Aorta (tissue), 5 donors: ENCODE results near the gene TRIM42. TPM values are rescaled to one million over a fixed set of nuclear protein-coding genes. Genes with fewer than 3 reads are reported as not detected.
A peak's percentile ranks its signal among the peaks of the same experiment; 100 is the strongest.

Experiments used
- ATAC-seq: fragments of 200-7000 bp; cut with Tn5 transposase; one replicate; pipeline ENCODE4 v1.9.1; 2022; ENCODE audit warnings: moderate library complexity; ENCODE audit not compliant: low FRiP score
- DNase-seq, 2 donors: peaks; one replicate each; pipeline ENCODE4 v3.0.0-alpha.2; 2020
- H3K27ac ChIP-seq, 2 donors: one replicate each; pipeline ENCODE4 v1.5.1; 2013; ENCODE audit warnings: low read length in 2 of 2, mild to moderate bottlenecking in 2 of 2, moderate library complexity in 2 of 2, control low read depth in 1 of 2, inconsistent platforms in 1 of 2, low read depth in 1 of 2
- H3K27me3 ChIP-seq, 2 donors: one replicate each; pipeline ENCODE4 v1.6.1; 2013; ENCODE audit warnings: control low read depth in 1 of 2, low read length in 1 of 2, mild to moderate bottlenecking in 1 of 2, moderate library complexity in 1 of 2; ENCODE audit not compliant: insufficient read depth in 2 of 2, control insufficient read depth in 1 of 2
- H3K36me3 ChIP-seq, 2 donors: one replicate each; pipeline ENCODE4 v1.6.1; 2013; ENCODE audit warnings: control low read depth in 1 of 2, low read length in 1 of 2, mild to moderate bottlenecking in 1 of 2; ENCODE audit not compliant: insufficient read depth in 2 of 2, control insufficient read depth in 1 of 2
- H3K4me1 ChIP-seq, 2 donors: one replicate each; pipeline ENCODE4 v1.6.1; 2013; ENCODE audit warnings: low read length in 2 of 2, control low read depth in 1 of 2, mild to moderate bottlenecking in 1 of 2, moderate library complexity in 1 of 2; ENCODE audit not compliant: insufficient read depth in 2 of 2, control insufficient read depth in 1 of 2
- H3K4me3 ChIP-seq, 2 donors: one replicate each; pipeline ENCODE4 v1.5.1; 2013; ENCODE audit warnings: low read length in 2 of 2, control low read depth in 1 of 2, mild to moderate bottlenecking in 1 of 2
- H3K9me3 ChIP-seq: one replicate; pipeline ENCODE4 v1.6.1; 2013; ENCODE audit warnings: mild to moderate bottlenecking, low read length; ENCODE audit not compliant: control insufficient read depth
- WGBS, 2 donors: extraction: QIAGEN DNeasy Blood & Tissue Kit; methylation state at CpG; one replicate each; pipeline ENCODE4 v1.1.7; 2013; 5-methylcytosine and 5-hydroxymethylcytosine counted together
- intact Hi-C, 2 donors: fragments of 100-400 bp; cut with DNase I; formaldehyde crosslinking; loops; one replicate each; pipeline versions ENCODE4 v1.14.2 to v1.15.0; 2022
- polyA plus RNA-seq, 2 donors: library from polyadenylated mRNA; stranded (reverse); fragments of 200-250 nt; gene quantifications; one replicate each; pipeline ENCODE4 v1.2.3, GENCODE V29; 2013
- total RNA-seq, 2 donors: library from RNA; stranded (reverse); fragmentation: NEBNext Ultra II Directional; extraction: Animal tissue kit (Norgen Biotek cat#: 25700); gene quantifications; one replicate each; pipeline ENCODE4 v1.2.1, GENCODE V29; 2021
- donor health status: healthy with polysubstance abuse.
- donor health status: Bipolar disorder and iron deficiency.
- donor health status: DM: no; HTN: no; CAD: no.
- donor health status: DM: no; HTN: no; CAD: no.
- donor health status: DM: yes; HTN: yes; CAD: no.

Gene TRIM42
- total and polyA plus RNA-seq, 4 donors = not detected

DNA sequence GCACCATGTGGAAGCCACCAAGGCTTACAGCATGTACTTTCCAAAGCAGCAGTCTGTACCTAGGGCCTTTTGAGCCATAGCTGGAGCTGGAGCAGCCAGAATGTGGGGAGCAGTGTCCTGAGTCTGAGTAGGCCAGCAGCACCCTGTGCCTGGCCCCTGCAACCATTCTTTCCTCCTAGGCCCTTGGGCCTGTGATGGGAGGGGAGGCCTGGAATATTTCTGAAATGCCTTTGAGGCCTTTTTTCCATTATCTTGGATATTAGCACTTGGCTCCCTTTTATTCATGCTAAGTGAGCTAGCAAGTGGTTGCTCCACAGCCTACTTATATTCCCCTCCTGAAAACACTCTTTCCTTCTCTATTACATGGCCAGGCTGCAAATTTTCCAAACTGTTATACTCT is 28.1 kb downstream of the TRIM42 start:
- Histone ChIP-seq H3K4me1 (peaks cover 0 to 4% of the 10 kb centered on the region in 2 donors), H3K36me3 (no peaks in the 10 kb centered on the region), H3K9me3 (no peaks in the 10 kb centered on the region), H3K27me3 (no peaks in the 10 kb centered on the region), H3K4me3 (no peak overlapping the region), H3K27ac (no peak overlapping the region)
- ATAC-seq (no peak), DNase-seq (no peak)
- intact Hi-C loops = no loop called here

DNA sequence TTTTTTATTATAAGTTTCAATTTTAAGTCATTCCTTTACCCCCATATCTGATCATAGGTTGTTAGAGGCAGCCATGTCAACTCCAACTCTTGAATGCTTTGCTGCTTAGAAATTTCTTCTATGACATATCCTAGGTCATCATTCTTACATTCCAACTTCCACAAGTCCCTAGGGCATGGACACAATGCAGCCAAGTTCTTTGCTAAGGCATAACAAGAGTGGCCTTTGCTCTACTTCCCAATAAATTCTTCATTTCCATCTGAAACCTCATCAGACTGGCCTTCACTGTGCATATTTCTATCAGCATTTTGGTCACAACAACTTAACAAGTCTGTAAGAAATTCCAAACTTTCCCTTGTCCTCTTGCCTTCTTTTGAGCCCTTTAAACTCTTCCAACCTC is 28.5 kb downstream of the TRIM42 start:
- Histone ChIP-seq H3K27ac (no peak overlapping the region), H3K4me1 (peaks cover 0 to 4% of the 10 kb centered on the region in 2 donors), H3K9me3 (no peaks in the 10 kb centered on the region), H3K4me3 (no peak overlapping the region), H3K36me3 (no peaks in the 10 kb centered on the region), H3K27me3 (no peaks in the 10 kb centered on the region)
- DNase-seq (no peak), ATAC-seq (no peak)
- intact Hi-C loops = no loop called here

DNA sequence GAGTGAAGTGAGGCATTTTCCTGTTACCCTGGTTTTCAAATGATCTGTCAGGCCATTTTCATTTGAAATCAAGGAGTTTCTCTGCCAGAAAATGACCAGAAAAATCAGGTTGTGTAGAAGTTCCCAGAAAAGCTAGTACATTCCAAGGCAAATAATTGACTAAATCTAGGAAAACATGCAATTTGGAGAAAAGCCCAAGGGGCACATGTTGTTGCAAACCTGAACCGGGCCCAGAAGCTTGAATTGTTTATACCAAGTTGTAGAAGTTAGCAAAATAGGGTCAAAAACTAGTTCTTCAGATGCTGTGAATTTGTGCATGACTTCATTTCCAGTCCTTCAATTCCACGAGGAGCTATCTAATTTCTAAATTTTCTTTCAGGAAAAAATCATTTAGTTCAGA is 31.0 kb downstream of the TRIM42 start:
- Histone ChIP-seq H3K9me3 (no peaks in the 10 kb centered on the region), H3K36me3 (no peaks in the 10 kb centered on the region), H3K27ac (no peak overlapping the region), H3K27me3 (no peaks in the 10 kb centered on the region), H3K4me3 (no peak overlapping the region), H3K4me1 (peaks cover 0 to 4% of the 10 kb centered on the region in 2 donors)
- no peak for DNase-seq
- intact Hi-C loops = no loop called here
- WGBS, 2 donors = 3 to 7% methylated on average over 2 of the region's 2 CpGs
- ATAC-seq = peak; percentile 36

DNA sequence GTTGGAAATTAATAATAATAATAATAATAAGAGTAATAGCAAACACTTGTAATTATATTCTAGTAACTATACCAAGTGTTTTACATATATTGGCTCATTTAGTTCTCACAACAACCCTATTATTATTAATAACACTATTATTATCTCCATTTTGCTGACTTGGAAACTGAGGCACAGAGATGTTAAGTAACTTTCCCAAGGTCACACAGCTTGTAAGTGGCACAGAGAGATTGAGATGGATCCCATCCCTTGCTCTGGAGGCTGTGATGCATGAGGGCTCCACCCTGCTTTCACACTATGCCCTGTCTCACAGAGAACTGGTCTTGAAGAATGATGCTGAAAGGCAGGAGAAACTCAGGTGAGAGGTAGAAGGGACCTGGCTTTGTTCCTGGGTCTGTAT is 31.9 kb downstream of the TRIM42 start:
- Histone ChIP-seq H3K27me3 (no peaks in the 10 kb centered on the region), H3K36me3 (no peaks in the 10 kb centered on the region), H3K27ac (no peak overlapping the region), H3K9me3 (no peaks in the 10 kb centered on the region), H3K4me1 (peaks cover 0 to 4% of the 10 kb centered on the region in 2 donors), H3K4me3 (no peak overlapping the region)
- ATAC-seq = no peak
- intact Hi-C loops = no loop called here
- no peak for DNase-seq

DNA sequence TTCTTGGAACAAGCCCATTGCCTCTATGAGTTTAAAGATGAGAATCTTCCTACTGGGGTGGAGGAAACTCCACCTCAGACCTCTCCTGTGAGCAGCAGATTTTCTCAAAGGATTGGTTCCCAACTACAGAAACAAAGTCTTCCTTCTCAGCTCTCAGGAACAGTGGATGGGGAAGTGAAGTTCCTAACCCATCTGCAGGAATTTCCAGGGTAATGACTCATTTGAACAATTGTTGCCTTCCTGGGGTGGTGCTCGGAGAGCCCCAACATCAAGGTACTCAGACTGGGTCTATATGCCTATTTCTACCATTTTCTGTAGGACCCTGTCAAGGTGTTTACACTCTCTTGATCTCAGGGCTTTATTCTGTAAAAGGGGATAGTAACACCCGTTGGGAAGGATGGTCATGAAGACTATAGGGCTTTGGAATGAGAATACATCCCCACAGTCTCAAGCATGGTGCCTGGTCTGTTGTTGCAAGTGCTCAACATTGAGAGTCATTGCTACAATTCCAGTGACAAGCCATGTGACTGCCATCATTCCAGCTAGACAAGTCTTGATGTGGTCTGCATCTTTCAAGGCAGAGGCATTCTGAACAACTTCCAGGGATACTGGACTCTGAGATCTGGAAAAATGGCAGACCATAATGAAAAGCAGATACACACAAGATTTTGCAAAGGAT is 33.0 kb downstream of the TRIM42 start:
- no peak for DNase-seq
- Histone ChIP-seq H3K4me3 (no peak overlapping the region), H3K4me1 (peaks cover 0 to 4% of the 10 kb centered on the region in 2 donors), H3K27ac (no peak overlapping the region), H3K27me3 (no peaks in the 10 kb centered on the region), H3K9me3 (no peaks in the 10 kb centered on the region), H3K36me3 (no peaks in the 10 kb centered on the region)
- ATAC-seq = no peak
- intact Hi-C loops = no loop called here
- 88 to 95% methylated on average over 2 of the region's 2 CpGs for WGBS, 2 donors

DNA sequence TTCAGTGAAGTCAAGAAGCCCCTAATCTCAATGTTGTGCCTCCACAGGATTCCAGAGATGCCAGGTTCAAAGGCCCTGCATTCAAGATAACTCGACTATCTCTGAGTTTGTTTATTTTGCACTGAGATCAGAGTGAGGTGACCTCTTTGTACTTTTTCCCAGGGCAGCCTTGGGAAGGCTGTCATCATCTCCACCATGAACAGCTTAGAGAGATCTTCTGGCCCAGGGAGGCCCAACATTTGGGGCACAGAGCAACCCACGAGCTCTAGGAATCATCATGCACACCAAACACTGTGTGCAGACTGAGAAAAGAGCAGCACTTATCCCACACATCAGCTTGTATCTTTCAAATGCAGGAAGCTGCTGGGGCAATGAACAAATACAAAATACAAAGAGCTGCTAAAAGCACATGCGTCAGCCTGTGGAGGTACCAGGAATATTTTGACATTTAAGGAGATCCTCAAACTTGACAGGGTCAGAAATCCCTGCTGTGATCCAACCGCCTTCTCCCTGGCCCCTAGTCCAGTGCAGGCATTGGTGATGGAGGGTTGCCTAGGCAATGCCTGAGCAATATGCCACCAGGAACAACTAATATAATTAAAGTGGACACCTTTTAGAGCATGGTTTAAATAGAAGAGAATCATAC is 33.6 kb downstream of the TRIM42 start:
- Histone ChIP-seq H3K9me3 (no peaks in the 10 kb centered on the region), H3K4me1 (peaks cover 0 to 4% of the 10 kb centered on the region in 2 donors), H3K27ac (no peak overlapping the region), H3K4me3 (no peak overlapping the region), H3K36me3 (no peaks in the 10 kb centered on the region), H3K27me3 (no peaks in the 10 kb centered on the region)
- WGBS, 2 donors = 64 to 76% methylated on average over 4 of the region's 4 CpGs
- ATAC-seq = no peak
- DNase-seq = no peak
- intact Hi-C loops = no loop called here

DNA sequence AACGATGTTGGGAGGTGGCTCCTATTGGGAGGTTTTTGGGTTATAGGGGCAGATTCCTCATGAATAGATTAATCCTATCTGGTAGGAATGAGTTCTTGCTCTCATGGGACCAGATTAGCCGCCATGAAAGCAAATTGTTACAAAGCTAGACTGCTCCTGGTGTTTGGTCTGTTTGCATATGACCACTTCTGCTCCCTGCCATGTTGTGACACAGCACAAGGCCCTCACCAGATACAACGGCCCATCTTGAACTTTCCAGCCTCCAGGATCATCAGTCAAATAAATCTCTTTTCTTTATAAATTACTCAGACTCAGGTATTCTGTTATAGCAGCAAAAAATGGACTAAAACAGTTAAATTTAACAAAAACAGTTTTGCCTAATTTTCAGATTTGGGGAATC is 34.4 kb downstream of the TRIM42 start:
- Histone ChIP-seq H3K4me1 (peaks cover 0 to 4% of the 10 kb centered on the region in 2 donors), H3K27ac (no peak overlapping the region), H3K9me3 (no peaks in the 10 kb centered on the region), H3K27me3 (no peaks in the 10 kb centered on the region), H3K4me3 (no peak overlapping the region), H3K36me3 (no peaks in the 10 kb centered on the region)
- 83 to 88% methylated on average over 3 of the region's 3 CpGs for WGBS, 2 donors
- intact Hi-C loops = no loop called here
- ATAC-seq (no peak), DNase-seq (no peak)

DNA sequence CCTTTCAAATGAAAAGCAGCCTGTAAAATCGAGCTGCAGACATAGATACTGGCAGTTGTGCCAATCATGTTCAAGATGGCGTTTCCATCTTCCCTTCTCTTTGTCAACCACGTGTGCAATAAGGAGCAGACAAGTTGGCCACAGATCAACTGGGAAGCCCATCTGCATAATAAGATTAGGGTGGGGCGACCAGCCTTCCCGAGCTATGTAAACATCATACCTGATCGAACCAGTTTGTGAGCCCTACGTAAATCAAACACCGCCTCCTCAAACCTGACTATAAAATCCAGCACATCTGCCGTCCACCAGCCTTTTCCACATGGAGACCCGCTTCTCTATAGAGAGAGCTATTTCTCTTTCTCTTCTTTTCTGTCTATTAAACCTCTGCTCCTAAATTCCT is 37.2 kb downstream of the TRIM42 start:
- Histone ChIP-seq H3K4me1 (no peaks in the 10 kb centered on the region), H3K27ac (no peak overlapping the region), H3K27me3 (no peaks in the 10 kb centered on the region), H3K9me3 (no peaks in the 10 kb centered on the region), H3K4me3 (no peak overlapping the region), H3K36me3 (no peaks in the 10 kb centered on the region)
- WGBS, 2 donors = 87 to 90% methylated on average over 10 of the region's 10 CpGs
- DNase-seq = no peak
- intact Hi-C loops = no loop called here
- ATAC-seq = no peak

DNA sequence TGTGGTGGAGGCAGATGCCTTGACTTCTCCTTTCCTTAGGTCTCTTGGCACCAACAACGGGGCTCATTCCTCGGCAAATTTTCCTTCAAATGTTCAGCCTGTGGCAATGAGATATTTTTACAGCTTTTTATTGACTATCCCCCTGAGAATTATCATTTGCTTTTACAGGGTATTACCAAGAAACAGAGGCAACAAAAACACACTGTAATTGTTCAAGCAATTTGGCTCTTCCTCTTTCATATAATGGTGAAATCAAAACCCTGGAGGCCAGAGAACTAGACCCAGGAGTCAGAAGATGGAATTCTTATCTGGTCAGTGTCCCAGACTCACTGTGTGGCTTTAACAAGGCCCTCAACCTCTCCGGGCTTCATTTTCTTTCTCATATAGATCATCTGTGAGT is 40.1 kb downstream of the TRIM42 start:
- ATAC-seq (peak; percentile 71), DNase-seq (no peak)
- no peaks in the 10 kb centered on the region for H3K36me3 ChIP-seq
- no peaks in the 10 kb centered on the region for H3K9me3 ChIP-seq
- H3K4me3 ChIP-seq = no peak overlapping the region
- no peaks in the 10 kb centered on the region for H3K4me1 ChIP-seq
- 51 to 64% methylated on average over 3 of the region's 3 CpGs for WGBS, 2 donors
- no peak overlapping the region for H3K27ac ChIP-seq
- intact Hi-C loops = no loop called here
- H3K27me3 ChIP-seq = no peaks in the 10 kb centered on the region
